Tibial artery (tissue), 4 donors: ENCODE measurements around the gene DYDC1.
"Not testable (repeated sequence)": the region's sequence is repeated elsewhere in the genome, so short reads cannot be mapped to it uniquely, and the experiment has no call there.

ENCODE experiments used
- DNase-seq, 2 donors: peaks; one replicate each; pipeline ENCODE4 v3.0.0-alpha.2; 2019
- H3K27ac ChIP-seq, 2 donors: fragments of 200-600 bp; sonication (generic) in 1 of 2; 1 replicate in 1 of 2; 2 replicates in 1 of 2; pipeline ENCODE4 v1.5.1; 2018 to 2019; ENCODE audit warnings: mild to moderate bottlenecking in 1 of 2
- H3K27me3 ChIP-seq, 2 donors: fragments of 200-600 bp; sonication (generic) in 1 of 2; one replicate each; pipeline versions ENCODE4 v1.5.1 to v1.6.0; 2016 to 2019
- H3K36me3 ChIP-seq, 3 donors: fragments of 200-600 bp; sonication (generic) in 2 of 3; one replicate each; pipeline ENCODE4 v1.5.1; 2016 to 2019; ENCODE audit warnings: mild to moderate bottlenecking in 2 of 3
- H3K4me1 ChIP-seq, 4 donors: fragments of 200-600 bp; sonication (generic) in 2 of 4; 1 replicate in 3 of 4; 2 replicates in 1 of 4; pipeline ENCODE4 v1.5.1; 2016 to 2019
- H3K4me3 ChIP-seq, 2 donors: fragments of 200-600 bp; sonication (generic) in 1 of 2; 1 replicate in 1 of 2; 2 replicates in 1 of 2; pipeline ENCODE4 v1.5.1; 2018 to 2019; ENCODE audit warnings: mild to moderate bottlenecking in 2 of 2
- H3K9me3 ChIP-seq, 3 donors: fragments of 200-600 bp; sonication (generic) in 1 of 3; one replicate each; pipeline ENCODE4 v1.5.1; 2016 to 2019
- CTCF ChIP-seq, 2 experiments: fragments of 200-600 bp in 1 of 2; fragments of 450-650 bp in 1 of 2; IDR thresholded peaks; one replicate each; pipeline ENCODE4 v1.5.1; 2017 to 2019; ENCODE audit warnings: antibody characterized with exemption in 2 of 2, mild to moderate bottlenecking in 1 of 2, moderate library complexity in 1 of 2
- intact Hi-C: fragments of 100-400 bp; cut with DNase I; formaldehyde crosslinking; loops from one replicate; pipeline ENCODE4 v1.15.0; 2023; ENCODE audit warnings: low total_unique reads

The DYDC1 gene

GRCh38 chr10:80315391-80315790 is 41.2 kb downstream of the DYDC1 start:
- intact Hi-C loops = no loop called here
- H3K36me3 ChIP-seq = no peaks in the 10 kb centered on the region
- TF ChIP-seq CTCF (IDR thresholded peaks at IDR 0.05) = no peak

GRCh38 chr10:80313523-80313922 is 43.0 kb downstream of the DYDC1 start:
- no peaks in the 10 kb centered on the region for H3K27me3 ChIP-seq
- no peak overlapping the region for H3K4me3 ChIP-seq
- no peak for DNase-seq
- no peaks in the 10 kb centered on the region for H3K4me1 ChIP-seq
- TF ChIP-seq CTCF (IDR thresholded peaks at IDR 0.05) = no peak
- no peaks in the 10 kb centered on the region for H3K9me3 ChIP-seq
- H3K27ac ChIP-seq = no peak overlapping the region
- no peaks in the 10 kb centered on the region for H3K36me3 ChIP-seq
- intact Hi-C loops = no loop called here

More at GRCh38 chr10:80315391-80315790, 41.2 kb downstream of the DYDC1 start:
- Histone ChIP-seq H3K27ac (no peak overlapping the region), H3K9me3 (no peaks in the 10 kb centered on the region), H3K4me1 (no peaks in the 10 kb centered on the region), H3K27me3 (no peaks in the 10 kb centered on the region), H3K4me3 (no peak overlapping the region)
- no peak for DNase-seq

GRCh38 chr10:80305989-80306388 is 50.6 kb downstream of the DYDC1 start:
- H3K4me1 ChIP-seq, intact Hi-C loops, H3K27ac ChIP-seq, H3K4me3 ChIP-seq, H3K36me3 ChIP-seq, H3K9me3 ChIP-seq, H3K27me3 ChIP-seq, DNase-seq: not testable (repeated sequence)

GRCh38 chr10:80296942-80297341 is 59.6 kb downstream of the DYDC1 start:
- TF ChIP-seq CTCF (IDR thresholded peaks at IDR 0.05) = no peak
- no peak for DNase-seq
- Histone ChIP-seq H3K4me1 (no peaks in the 10 kb centered on the region), H3K9me3 (peaks cover 0 to 17% (median 9%) of the 10 kb centered on the region in 3 donors), H3K27me3 (no peaks in the 10 kb centered on the region), H3K27ac (no peak overlapping the region), H3K4me3 (no peak overlapping the region), H3K36me3 (no peaks in the 10 kb centered on the region)
- intact Hi-C loops = no loop called here

- Histone ChIP-seq H3K27me3 (no peaks in the 10 kb centered on the region), H3K27ac (no peak overlapping the region), H3K4me1 (no peaks in the 10 kb centered on the region), H3K36me3 (no peaks in the 10 kb centered on the region), H3K9me3 (peaks cover 0 to 14% (median 7%) of the 10 kb centered on the region in 3 donors), H3K4me3 (no peak overlapping the region)
- TF ChIP-seq CTCF (IDR thresholded peaks at IDR 0.05) = no peak
- intact Hi-C loops = no loop called here
- no peak for DNase-seq
These were observed 63.8 kb downstream of the DYDC1 start for GRCh38 chr10:80292607-80293239.

GRCh38 chr10:80290474-80291220 is 65.9 kb downstream of the DYDC1 start:
- no peak overlapping the region for H3K4me3 ChIP-seq
- H3K27me3 ChIP-seq = no peaks in the 10 kb centered on the region
- H3K4me1 ChIP-seq = no peaks in the 10 kb centered on the region
- no peak for TF ChIP-seq CTCF (IDR thresholded peaks at IDR 0.05)
- intact Hi-C loops = no loop called here
- no peak overlapping the region for H3K27ac ChIP-seq
- DNase-seq = no peak
- no peaks in the 10 kb centered on the region for H3K9me3 ChIP-seq
- H3K36me3 ChIP-seq = no peaks in the 10 kb centered on the region
